SK-N-MC (cell line): Measurements from ENCODE around the gene MAML3.

Experiments
- EZH2 ChIP-seq: fragments of 200-600 bp; sonication (generic); IDR thresholded peaks from one replicate; pipeline ENCODE4 v1.6.1; 2017; ENCODE audit warnings: antibody characterized with exemption
- POLR2AphosphoS5 ChIP-seq: IDR thresholded peaks from 2 replicates; pipeline ENCODE4 v1.6.1; 2012; ENCODE audit warnings: mild to moderate bottlenecking, low read depth, low read length, borderline replicate concordance

GRCh38 chr4:140046543-140046942 is 107.4 kb downstream of the MAML3 start:
- TF ChIP-seq POLR2AphosphoS5 (no peak), EZH2 (no peak)
